Endothelial cell (in vitro differentiated cells): ENCODE data around the gene USP10. TPM values are rescaled to one million over a fixed set of nuclear protein-coding genes. Genes with fewer than 3 reads are reported as not detected.

Experiments used
- DNase-seq: peaks from one replicate; pipeline ENCODE4 v3.0.0; 2021; ENCODE audit warnings: low spot score
- H3K27ac Mint-ChIP-seq: one replicate; pipeline ENCODE4 v1.8.0; 2021; ENCODE audit warnings: mixed read lengths, inconsistent platforms; ENCODE audit not compliant: unreplicated experiment
- H3K27me3 Mint-ChIP-seq: one replicate; pipeline ENCODE4 v1.8.0; 2021; ENCODE audit warnings: mild to moderate bottlenecking, moderate library complexity, mixed read lengths, inconsistent platforms; ENCODE audit not compliant: unreplicated experiment
- H3K36me3 Mint-ChIP-seq: one replicate; pipeline ENCODE4 v1.8.0; 2021; ENCODE audit warnings: mild to moderate bottlenecking, low read depth, mixed read lengths, inconsistent platforms; ENCODE audit not compliant: unreplicated experiment
- H3K4me1 Mint-ChIP-seq: one replicate; pipeline ENCODE4 v1.8.0; 2021; ENCODE audit warnings: mild to moderate bottlenecking, mixed read lengths, inconsistent platforms; ENCODE audit not compliant: unreplicated experiment
- H3K4me3 Mint-ChIP-seq: one replicate; pipeline ENCODE4 v1.8.0; 2021; ENCODE audit warnings: mild to moderate bottlenecking, mixed read lengths, inconsistent platforms; ENCODE audit not compliant: unreplicated experiment
- H3K9me3 Mint-ChIP-seq: one replicate; pipeline ENCODE4 v1.8.0; 2021; ENCODE audit warnings: mixed read lengths, inconsistent platforms; ENCODE audit not compliant: unreplicated experiment
- CTCF ChIP-seq: fragments of 200-600 bp; sonication (generic); IDR thresholded peaks from one replicate; pipeline ENCODE4 v1.5.0; 2021; ENCODE audit warnings: antibody characterized with exemption; ENCODE audit not compliant: unreplicated experiment
- total RNA-seq: library from RNA; stranded (reverse); fragmentation: NEBNext Ultra II Directional; extraction: Animal tissue kit (Norgen Biotek cat#: 25700); gene quantifications from one replicate; pipeline ENCODE4 v1.2.1, GENCODE V29; 2021; ENCODE audit not compliant: unreplicated experiment

Gene USP10
- total RNA-seq, 1 donor from 2014 or later, result 81.2 TPM

GRCh38 chr16:84821179-84821578 lies 121.4 kb downstream of the USP10 start:
- DNase-seq, result no peak
- TF ChIP-seq CTCF, result no peak
- Mint-ChIP-seq H3K9me3 (no peaks in the 10 kb centered on the region), H3K27me3 (peaks cover 8% of the 10 kb centered on the region), H3K4me3 (no peak overlapping the region), H3K27ac (no peak overlapping the region), H3K4me1 (peaks cover 2% of the 10 kb centered on the region), H3K36me3 (no peaks in the 10 kb centered on the region)

GRCh38 chr16:84821728-84822689 lies 122.2 kb downstream of the USP10 start:
- peaks cover 2% of the 10 kb centered on the region for H3K4me1 Mint-ChIP-seq
- no peaks in the 10 kb centered on the region for H3K9me3 Mint-ChIP-seq
- no peak for TF ChIP-seq CTCF
- DNase-seq, result no peak
- no peak overlapping the region for H3K4me3 Mint-ChIP-seq
- H3K27ac Mint-ChIP-seq, result no peak overlapping the region
- H3K36me3 Mint-ChIP-seq, result no peaks in the 10 kb centered on the region
- peaks cover 8% of the 10 kb centered on the region for H3K27me3 Mint-ChIP-seq

GRCh38 chr16:84822990-84823389 lies 123.2 kb downstream of the USP10 start:
- H3K27me3 Mint-ChIP-seq, result peaks cover 8% of the 10 kb centered on the region
- no peaks in the 10 kb centered on the region for H3K36me3 Mint-ChIP-seq
- H3K4me3 Mint-ChIP-seq, result no peak overlapping the region

GRCh38 chr16:84823484-84823883 lies 123.7 kb downstream of the USP10 start:
- Mint-ChIP-seq H3K4me1 (peaks cover 2% of the 10 kb centered on the region), H3K9me3 (no peaks in the 10 kb centered on the region), H3K27me3 (peaks cover 8% of the 10 kb centered on the region), H3K4me3 (no peak overlapping the region), H3K36me3 (no peaks in the 10 kb centered on the region), H3K27ac (no peak overlapping the region)
- no peak for TF ChIP-seq CTCF
- no peak for DNase-seq

More at GRCh38 chr16:84822990-84823389, 123.2 kb downstream of the USP10 start:
- TF ChIP-seq CTCF, result no peak
- DNase-seq, result no peak
- Mint-ChIP-seq H3K4me1 (peaks cover 2% of the 10 kb centered on the region), H3K9me3 (no peaks in the 10 kb centered on the region), H3K27ac (no peak overlapping the region)

- TF ChIP-seq CTCF, result no peak
- H3K9me3 Mint-ChIP-seq, result no peaks in the 10 kb centered on the region
- H3K36me3 Mint-ChIP-seq, result no peaks in the 10 kb centered on the region
- no peak for DNase-seq
- peaks cover 2% of the 10 kb centered on the region for H3K4me1 Mint-ChIP-seq
- no peak overlapping the region for H3K4me3 Mint-ChIP-seq
- no peak overlapping the region for H3K27ac Mint-ChIP-seq
- H3K27me3 Mint-ChIP-seq, result peaks cover 8% of the 10 kb centered on the region
These were observed 124.1 kb downstream of the USP10 start for GRCh38 chr16:84823926-84824325.
